Hepatocyte (in vitro differentiated cells): ENCODE measurements around the gene ZNF831. TPM values are rescaled to one million over a fixed set of nuclear protein-coding genes. Genes with fewer than 3 reads are reported as not detected.

Experiments
- DNase-seq: peaks from one replicate; pipeline ENCODE4 v3.0.0-alpha.2; 2016; ENCODE audit warnings: low spot score
- H2AFZ ChIP-seq: fragments of 200-600 bp; sonication (generic); 2 replicates; pipeline ENCODE4 v1.6.0; 2016; ENCODE audit warnings: antibody characterized with exemption, mild to moderate bottlenecking
- H3K27ac ChIP-seq: fragments of 200-600 bp; sonication (generic); 2 replicates; pipeline ENCODE4 v1.5.1; 2016; ENCODE audit warnings: mild to moderate bottlenecking
- H3K27me3 ChIP-seq: fragments of 200-600 bp; sonication (generic); 2 replicates; pipeline ENCODE4 v1.6.1; 2016
- H3K36me3 ChIP-seq: fragments of 200-600 bp; sonication (generic); replicated peaks from 2 replicates; pipeline ENCODE4 v1.5.1; 2016; ENCODE audit warnings: low read depth; ENCODE audit not compliant: insufficient read depth
- H3K4me1 ChIP-seq: fragments of 200-600 bp; sonication (generic); 2 replicates; pipeline ENCODE4 v1.5.1; 2016; ENCODE audit warnings: mild to moderate bottlenecking, moderate library complexity; ENCODE audit not compliant: insufficient read depth
- H3K4me2 ChIP-seq: fragments of 200-600 bp; sonication (generic); 2 replicates; pipeline ENCODE4 v1.6.0; 2016
- H3K4me3 ChIP-seq: fragments of 200-600 bp; sonication (generic); 2 replicates; pipeline ENCODE4 v1.5.1; 2016; ENCODE audit warnings: mild to moderate bottlenecking
- H3K79me2 ChIP-seq: fragments of 200-600 bp; sonication (generic); 2 replicates; pipeline ENCODE4 v1.6.0; 2017; ENCODE audit warnings: mild to moderate bottlenecking
- H3K9me2 ChIP-seq: fragments of 200-600 bp; sonication (generic); replicated peaks from 2 replicates; pipeline ENCODE4 v1.6.0; 2017; ENCODE audit warnings: mild to moderate bottlenecking; ENCODE audit not compliant: insufficient read depth
- H3K9me3 ChIP-seq: fragments of 200-600 bp; sonication (generic); 2 replicates; pipeline ENCODE4 v1.5.1; 2016; ENCODE audit warnings: low read depth, mild to moderate bottlenecking
- H4K20me1 ChIP-seq: fragments of 200-600 bp; sonication (generic); 2 replicates; pipeline ENCODE4 v1.6.0; 2016; ENCODE audit warnings: mild to moderate bottlenecking; ENCODE audit not compliant: insufficient read depth, poor library complexity, severe bottlenecking
- CTCF ChIP-seq: fragments of 200-600 bp; sonication (generic); IDR thresholded peaks from 2 replicates; pipeline ENCODE4 v1.5.1; 2016; ENCODE audit warnings: antibody characterized with exemption, mild to moderate bottlenecking; ENCODE audit not compliant: poor library complexity
- EZH2 ChIP-seq: fragments of 200-600 bp; sonication (generic); IDR thresholded peaks from 2 replicates; pipeline ENCODE4 v1.6.1; 2016; ENCODE audit warnings: antibody characterized with exemption, mild to moderate bottlenecking, borderline replicate concordance
- EZH2phosphoT487 ChIP-seq: fragments of 200-600 bp; sonication (generic); IDR thresholded peaks from one replicate; pipeline ENCODE4 v1.6.1; 2018; ENCODE audit warnings: antibody characterized with exemption, mild to moderate bottlenecking, low read depth, moderate library complexity; ENCODE audit not compliant: unreplicated experiment, severe bottlenecking
- WGBS: methylation state at CpG from one replicate; pipeline ENCODE4 v1.1.6; 2016; ENCODE audit warnings: low lambda C conversion rate; ENCODE audit errors: missing lambda C conversion rate; 5-methylcytosine and 5-hydroxymethylcytosine counted together
- polyA plus RNA-seq: library from polyadenylated mRNA; unstranded; fragments of >200 nt; fragmentation: Nextera tagmentation; extraction: Ambion mirVana; gene quantifications from 2 replicates; pipeline ENCODE4 v1.2.1, GENCODE V29; 2016
- total RNA-seq: library from RNA; depleted of rRNA; stranded (reverse); fragments of >200 nt; gene quantifications from 2 replicates; pipeline ENCODE4 v1.2.3, GENCODE V29; 2014

The ZNF831 gene
- total and polyA plus RNA-seq, 2 experiments from 2014 or later = not detected

GRCh38 chr20:59240006-59240405, 76.4 kb downstream of the ZNF831 start:
- H4K20me1 ChIP-seq = no peaks in the 10 kb centered on the region

GRCh38 chr20:59242714-59243626, 79.3 kb downstream of the ZNF831 start:
- Histone ChIP-seq H3K9me3 (no peaks in the 10 kb centered on the region), H4K20me1 (no peaks in the 10 kb centered on the region), H3K4me3 (no peak overlapping the region), H3K4me2 (no peak overlapping the region), H3K27ac (no peak overlapping the region), H3K36me3 (no peaks in the 10 kb centered on the region), H2AFZ (no peak overlapping the region), H3K9me2 (no peaks in the 10 kb centered on the region), H3K27me3 (no peaks in the 10 kb centered on the region), H3K79me2 (no peaks in the 10 kb centered on the region), H3K4me1 (no peaks in the 10 kb centered on the region)
- TF ChIP-seq CTCF (no peak), EZH2 (no peak), EZH2phosphoT487 (no peak)
- 68% methylated on average over 10 of the region's 10 CpGs for WGBS
- DNase-seq = no peak

More at GRCh38 chr20:59240006-59240405, 76.4 kb downstream of the ZNF831 start:
- H3K4me2 ChIP-seq = no peak overlapping the region
- peaks cover 4% of the 10 kb centered on the region for H3K27me3 ChIP-seq
- H3K4me3 ChIP-seq = no peak overlapping the region
- no peaks in the 10 kb centered on the region for H3K36me3 ChIP-seq
- H2AFZ ChIP-seq = no peak overlapping the region
- no peaks in the 10 kb centered on the region for H3K9me2 ChIP-seq
- 55% methylated on average over 4 of the region's 4 CpGs for WGBS
- TF ChIP-seq CTCF (no peak), EZH2phosphoT487 (no peak), EZH2 (no peak)
- H3K4me1 ChIP-seq = no peaks in the 10 kb centered on the region
- no peak overlapping the region for H3K27ac ChIP-seq
- H3K79me2 ChIP-seq = no peaks in the 10 kb centered on the region
- DNase-seq = no peak
- H3K9me3 ChIP-seq = no peaks in the 10 kb centered on the region

GRCh38 chr20:59246691-59247400, 83.2 kb downstream of the ZNF831 start:
- H3K9me3 ChIP-seq = no peaks in the 10 kb centered on the region
- H3K4me1 ChIP-seq = no peaks in the 10 kb centered on the region
- peaks cover 5% of the 10 kb centered on the region for H3K27me3 ChIP-seq
- H4K20me1 ChIP-seq = no peaks in the 10 kb centered on the region
- TF ChIP-seq EZH2 (no peak), EZH2phosphoT487 (no peak), CTCF (no peak)
- no peak for DNase-seq
- no peaks in the 10 kb centered on the region for H3K79me2 ChIP-seq
- no peak overlapping the region for H3K4me2 ChIP-seq
- no peak overlapping the region for H2AFZ ChIP-seq
- no peak overlapping the region for H3K27ac ChIP-seq
- no peaks in the 10 kb centered on the region for H3K9me2 ChIP-seq
- WGBS = 72% methylated on average over 8 of the region's 8 CpGs
- no peaks in the 10 kb centered on the region for H3K36me3 ChIP-seq
- no peak overlapping the region for H3K4me3 ChIP-seq
